HG03342 (cell line): ENCODE results near the gene RCL1.
A peak's percentile ranks its signal among the peaks of the same experiment; 100 is the strongest.
"Not testable (repeated sequence)": the region's sequence is repeated elsewhere in the genome, so short reads cannot be mapped to it uniquely, and the experiment has no call there.

Source experiments
- ATAC-seq: cut with Tn5 transposase; IDR thresholded peaks from one replicate; pipeline ENCODE4 v1.9.1; 2021; ENCODE audit warnings: mild to moderate bottlenecking, moderate library complexity; ENCODE audit not compliant: unreplicated experiment

Gene RCL1

GRCh38 chr9:4866239-4866969, 73.7 kb downstream of the RCL1 start:
- no peak for ATAC-seq

DNA sequence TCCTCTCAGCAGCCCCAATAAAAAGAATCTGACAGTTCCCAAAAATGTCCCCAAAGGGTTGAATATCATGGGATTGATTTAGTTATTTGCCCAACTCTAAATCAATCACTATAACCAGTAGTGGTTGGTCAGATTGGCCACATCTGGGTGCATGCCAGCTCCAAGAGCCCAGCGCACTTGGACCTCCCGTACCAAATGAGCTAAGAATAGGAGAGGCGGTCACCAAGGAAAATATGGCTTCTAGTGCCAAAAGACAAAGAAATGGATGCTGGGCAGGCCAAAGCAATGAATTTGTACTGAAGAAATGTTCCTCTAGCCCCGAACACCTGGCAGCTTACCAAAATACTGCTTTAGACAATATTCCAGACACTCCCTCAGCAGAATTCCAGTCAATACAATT, 80.3 kb downstream of the RCL1 start:
- ATAC-seq = no peak

- no peak for ATAC-seq
Measured at GRCh38 chr9:4875559-4875958, 82.8 kb downstream of the RCL1 start.

- no peak for ATAC-seq
Measured at GRCh38 chr9:4879115-4879558, 86.4 kb downstream of the RCL1 start.

- no peak for ATAC-seq
Measured at GRCh38 chr9:4883326-4883873, 90.7 kb downstream of the RCL1 start.

DNA sequence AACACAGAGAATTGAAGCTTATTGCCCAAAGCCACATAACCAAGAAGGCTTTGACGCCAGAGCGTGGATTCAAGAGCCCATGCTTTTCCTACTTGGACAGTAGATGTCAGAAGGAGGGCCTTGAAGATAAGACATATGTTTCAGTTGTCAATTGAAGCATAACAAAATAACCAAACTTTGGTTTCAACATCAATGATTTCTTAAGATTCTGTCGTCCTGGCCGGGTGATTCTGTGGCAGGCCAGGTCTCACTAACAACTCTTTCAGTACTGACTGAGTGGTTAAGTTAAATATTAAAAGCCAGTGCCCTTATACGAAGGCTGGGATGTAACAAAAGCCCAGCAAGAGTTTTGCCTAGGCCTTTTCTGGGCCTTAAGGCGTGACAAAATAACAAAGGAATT, 94.0 kb downstream of the RCL1 start:
- peak; percentile 97 for ATAC-seq

DNA sequence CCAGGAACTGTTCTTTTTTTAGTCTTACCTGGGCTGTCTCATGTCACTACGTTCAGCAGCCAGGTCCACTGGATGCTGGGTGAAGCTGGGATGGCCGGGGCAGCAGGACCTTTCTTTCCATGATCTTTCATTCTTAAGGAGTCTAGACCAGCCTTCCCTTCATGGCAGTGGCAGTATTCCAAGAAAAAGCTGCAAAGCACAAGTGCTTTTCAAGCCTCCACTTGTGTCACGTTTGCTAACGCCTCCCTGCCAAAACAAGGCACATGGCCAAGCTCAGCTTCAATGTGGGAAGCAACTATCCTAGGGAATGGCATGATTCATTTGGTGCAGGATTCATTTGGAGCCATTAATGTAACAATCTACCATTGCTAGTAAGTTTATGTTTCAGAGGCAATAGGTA, 94.8 kb downstream of the RCL1 start:
- ATAC-seq = no peak

DNA sequence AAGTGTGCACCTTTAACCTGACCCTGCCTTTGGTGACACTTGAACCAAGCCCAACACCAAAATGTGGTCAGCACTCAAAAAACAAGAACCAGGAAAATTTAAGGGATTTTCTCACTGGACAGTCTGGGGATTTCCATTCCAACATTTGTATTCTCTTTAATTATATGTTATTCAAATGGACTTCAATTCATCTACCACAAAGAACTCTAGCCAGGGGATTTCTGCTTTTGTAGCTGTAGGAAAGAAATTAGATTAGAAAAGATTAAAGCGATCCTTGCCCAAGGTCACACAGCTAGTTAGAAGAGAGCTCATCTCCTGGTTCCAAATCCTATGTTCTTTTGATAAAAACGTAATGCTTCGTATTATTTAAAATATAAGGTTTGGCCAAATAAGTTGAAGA, 97.5 kb downstream of the RCL1 start:
- ATAC-seq = no peak

DNA sequence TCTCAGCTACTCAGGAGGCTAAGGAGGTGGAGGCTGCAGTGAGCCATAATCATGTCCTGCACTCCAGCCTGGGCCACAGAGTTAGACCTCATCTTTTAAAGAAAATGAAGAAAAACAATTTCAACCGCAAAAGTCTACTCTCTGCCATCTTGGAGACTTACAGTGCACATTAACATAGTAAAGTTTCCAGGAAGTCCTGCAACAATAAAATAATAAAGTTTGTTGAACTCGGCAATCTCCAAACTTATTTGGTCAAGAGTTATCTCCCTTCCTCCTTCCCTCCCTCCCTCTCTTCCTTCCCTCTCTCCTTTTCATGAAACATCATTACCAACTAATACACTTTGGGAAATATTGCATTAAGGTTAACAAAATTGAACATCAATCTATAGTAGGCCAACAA, 98.2 kb downstream of the RCL1 start:
- ATAC-seq = no peak

GRCh38 chr9:4891674-4892073, 98.9 kb downstream of the RCL1 start:
- no peak for ATAC-seq

DNA sequence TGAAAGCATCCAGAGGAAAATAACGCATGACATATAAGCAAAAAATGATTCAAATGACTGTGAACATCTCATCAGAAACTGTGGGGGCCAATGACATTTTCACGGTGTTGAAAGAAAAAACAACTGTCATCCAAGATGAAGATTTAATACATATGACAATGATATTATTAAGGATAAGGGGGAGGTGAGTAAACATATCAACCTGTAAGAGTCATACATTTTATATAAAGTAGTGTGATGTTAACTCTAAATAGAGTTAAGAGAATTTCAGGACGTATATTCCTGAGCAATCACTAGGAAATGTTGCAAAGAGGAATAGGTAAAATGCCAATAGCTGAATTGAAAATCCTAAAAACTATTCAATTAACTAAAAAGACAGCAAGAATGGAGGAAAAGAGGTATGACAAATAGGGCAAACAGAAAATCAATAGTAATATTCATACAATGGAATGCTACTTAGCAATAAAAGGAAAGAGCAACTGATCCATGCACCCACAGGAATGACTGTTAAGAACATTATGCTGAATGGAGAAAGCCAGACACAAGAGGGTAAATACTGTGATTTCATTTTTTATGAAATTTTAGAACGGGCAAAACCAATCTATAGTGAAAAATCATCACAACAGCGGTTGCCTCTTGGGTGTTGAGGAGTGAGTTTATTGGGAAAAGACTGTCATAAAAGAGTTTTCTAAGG, 99.9 kb downstream of the RCL1 start:
- no peak for ATAC-seq

DNA sequence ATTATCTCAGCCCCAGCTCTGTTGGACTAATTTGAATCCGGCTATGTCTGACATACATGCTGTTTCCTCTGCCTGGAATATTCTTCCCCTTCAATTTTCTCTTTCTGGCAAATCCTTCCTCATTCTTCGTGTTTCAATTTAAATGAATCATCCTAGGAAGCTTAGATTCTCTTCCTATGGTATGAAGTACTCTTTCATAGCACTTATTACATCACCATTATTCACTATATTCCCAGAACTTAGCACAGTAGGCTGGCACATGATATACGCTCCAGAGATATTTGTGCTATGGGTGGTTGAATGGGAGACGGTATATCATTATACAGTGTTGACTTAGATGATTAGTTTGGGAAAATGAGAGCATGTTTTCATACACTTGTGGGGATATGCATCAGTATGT, 101.3 kb downstream of the RCL1 start:
- no peak for ATAC-seq

DNA sequence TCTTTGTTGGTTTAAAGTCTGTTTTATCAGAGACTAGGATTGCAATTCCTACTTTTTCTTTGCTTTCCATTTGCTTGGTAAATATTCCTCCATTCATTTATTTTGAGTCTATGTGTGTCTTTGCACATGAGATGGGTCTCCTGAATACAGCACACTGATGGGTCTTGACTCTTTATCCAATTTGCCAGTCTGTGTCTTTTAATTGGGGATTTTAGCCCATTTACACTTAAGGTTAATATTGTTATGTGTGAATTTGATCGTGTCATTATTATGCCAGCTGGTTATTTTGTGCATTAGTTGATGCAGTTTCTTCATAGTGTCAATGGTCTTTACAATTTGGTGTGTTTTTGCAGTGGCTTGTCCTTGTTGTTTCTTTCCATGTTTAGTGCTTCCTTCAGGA, 107.1 kb downstream of the RCL1 start:
- ATAC-seq = not testable (repeated sequence)

GRCh38 chr9:4901401-4902134, 108.8 kb downstream of the RCL1 start:
- not testable (repeated sequence) for ATAC-seq

GRCh38 chr9:4902135-4902475, 109.4 kb downstream of the RCL1 start:
- ATAC-seq = no peak

DNA sequence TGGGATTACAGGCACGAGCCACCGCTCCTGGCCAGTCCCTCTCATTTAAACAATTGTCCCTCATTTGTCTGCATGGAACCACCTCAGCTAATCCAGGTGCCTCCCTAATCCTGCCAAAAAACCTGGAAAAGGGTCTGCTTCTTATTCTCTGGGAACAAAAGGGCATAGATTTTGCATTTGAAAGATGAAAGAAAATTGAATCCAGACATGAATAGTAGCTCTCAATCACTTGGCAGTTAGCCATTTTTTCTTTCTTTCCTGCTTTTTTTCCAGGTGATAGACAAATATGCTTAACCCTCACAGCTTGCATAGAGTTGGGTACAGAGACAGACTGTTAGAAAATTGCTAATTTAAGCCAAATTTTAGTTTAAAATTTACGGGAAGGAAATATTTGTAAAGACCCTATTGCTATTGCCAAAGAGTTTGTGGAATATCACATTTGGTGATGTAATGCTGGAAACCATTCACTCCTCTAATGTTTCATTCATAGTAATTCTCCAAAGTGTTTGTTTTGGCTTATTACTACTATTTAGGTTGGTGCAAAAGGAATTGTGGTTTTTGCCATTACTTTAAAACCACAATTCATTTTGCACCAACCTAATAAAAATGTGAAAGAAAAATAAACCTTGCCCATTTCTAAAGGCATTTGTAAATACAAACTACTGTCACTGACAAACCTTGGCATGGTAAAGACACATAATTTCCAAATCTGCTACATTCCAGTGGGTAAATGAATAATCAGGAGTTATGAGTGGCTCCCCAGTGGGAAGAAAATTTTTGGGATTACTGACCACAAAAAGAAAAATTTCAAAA, 111.8 kb downstream of the RCL1 start:
- ATAC-seq = no peak

GRCh38 chr9:4905135-4905490, 112.4 kb downstream of the RCL1 start:
- no peak for ATAC-seq
